Measurements from ENCODE around the gene GM2A. TPM values are rescaled to one million over a fixed set of nuclear protein-coding genes. Genes with fewer than 3 reads are reported as not detected.

Gene GM2A
- total and polyA plus RNA-seq, 2 of the 8 experiments (the other 6 are each of a cell fraction or from before 2014, with no cell fraction given): 18.5 to 32.2 TPM

GRCh38 chr5:151219138-151219537, 33.8 kb upstream of the GM2A start (continued):
- TF ChIP-seq, protein P1, sequence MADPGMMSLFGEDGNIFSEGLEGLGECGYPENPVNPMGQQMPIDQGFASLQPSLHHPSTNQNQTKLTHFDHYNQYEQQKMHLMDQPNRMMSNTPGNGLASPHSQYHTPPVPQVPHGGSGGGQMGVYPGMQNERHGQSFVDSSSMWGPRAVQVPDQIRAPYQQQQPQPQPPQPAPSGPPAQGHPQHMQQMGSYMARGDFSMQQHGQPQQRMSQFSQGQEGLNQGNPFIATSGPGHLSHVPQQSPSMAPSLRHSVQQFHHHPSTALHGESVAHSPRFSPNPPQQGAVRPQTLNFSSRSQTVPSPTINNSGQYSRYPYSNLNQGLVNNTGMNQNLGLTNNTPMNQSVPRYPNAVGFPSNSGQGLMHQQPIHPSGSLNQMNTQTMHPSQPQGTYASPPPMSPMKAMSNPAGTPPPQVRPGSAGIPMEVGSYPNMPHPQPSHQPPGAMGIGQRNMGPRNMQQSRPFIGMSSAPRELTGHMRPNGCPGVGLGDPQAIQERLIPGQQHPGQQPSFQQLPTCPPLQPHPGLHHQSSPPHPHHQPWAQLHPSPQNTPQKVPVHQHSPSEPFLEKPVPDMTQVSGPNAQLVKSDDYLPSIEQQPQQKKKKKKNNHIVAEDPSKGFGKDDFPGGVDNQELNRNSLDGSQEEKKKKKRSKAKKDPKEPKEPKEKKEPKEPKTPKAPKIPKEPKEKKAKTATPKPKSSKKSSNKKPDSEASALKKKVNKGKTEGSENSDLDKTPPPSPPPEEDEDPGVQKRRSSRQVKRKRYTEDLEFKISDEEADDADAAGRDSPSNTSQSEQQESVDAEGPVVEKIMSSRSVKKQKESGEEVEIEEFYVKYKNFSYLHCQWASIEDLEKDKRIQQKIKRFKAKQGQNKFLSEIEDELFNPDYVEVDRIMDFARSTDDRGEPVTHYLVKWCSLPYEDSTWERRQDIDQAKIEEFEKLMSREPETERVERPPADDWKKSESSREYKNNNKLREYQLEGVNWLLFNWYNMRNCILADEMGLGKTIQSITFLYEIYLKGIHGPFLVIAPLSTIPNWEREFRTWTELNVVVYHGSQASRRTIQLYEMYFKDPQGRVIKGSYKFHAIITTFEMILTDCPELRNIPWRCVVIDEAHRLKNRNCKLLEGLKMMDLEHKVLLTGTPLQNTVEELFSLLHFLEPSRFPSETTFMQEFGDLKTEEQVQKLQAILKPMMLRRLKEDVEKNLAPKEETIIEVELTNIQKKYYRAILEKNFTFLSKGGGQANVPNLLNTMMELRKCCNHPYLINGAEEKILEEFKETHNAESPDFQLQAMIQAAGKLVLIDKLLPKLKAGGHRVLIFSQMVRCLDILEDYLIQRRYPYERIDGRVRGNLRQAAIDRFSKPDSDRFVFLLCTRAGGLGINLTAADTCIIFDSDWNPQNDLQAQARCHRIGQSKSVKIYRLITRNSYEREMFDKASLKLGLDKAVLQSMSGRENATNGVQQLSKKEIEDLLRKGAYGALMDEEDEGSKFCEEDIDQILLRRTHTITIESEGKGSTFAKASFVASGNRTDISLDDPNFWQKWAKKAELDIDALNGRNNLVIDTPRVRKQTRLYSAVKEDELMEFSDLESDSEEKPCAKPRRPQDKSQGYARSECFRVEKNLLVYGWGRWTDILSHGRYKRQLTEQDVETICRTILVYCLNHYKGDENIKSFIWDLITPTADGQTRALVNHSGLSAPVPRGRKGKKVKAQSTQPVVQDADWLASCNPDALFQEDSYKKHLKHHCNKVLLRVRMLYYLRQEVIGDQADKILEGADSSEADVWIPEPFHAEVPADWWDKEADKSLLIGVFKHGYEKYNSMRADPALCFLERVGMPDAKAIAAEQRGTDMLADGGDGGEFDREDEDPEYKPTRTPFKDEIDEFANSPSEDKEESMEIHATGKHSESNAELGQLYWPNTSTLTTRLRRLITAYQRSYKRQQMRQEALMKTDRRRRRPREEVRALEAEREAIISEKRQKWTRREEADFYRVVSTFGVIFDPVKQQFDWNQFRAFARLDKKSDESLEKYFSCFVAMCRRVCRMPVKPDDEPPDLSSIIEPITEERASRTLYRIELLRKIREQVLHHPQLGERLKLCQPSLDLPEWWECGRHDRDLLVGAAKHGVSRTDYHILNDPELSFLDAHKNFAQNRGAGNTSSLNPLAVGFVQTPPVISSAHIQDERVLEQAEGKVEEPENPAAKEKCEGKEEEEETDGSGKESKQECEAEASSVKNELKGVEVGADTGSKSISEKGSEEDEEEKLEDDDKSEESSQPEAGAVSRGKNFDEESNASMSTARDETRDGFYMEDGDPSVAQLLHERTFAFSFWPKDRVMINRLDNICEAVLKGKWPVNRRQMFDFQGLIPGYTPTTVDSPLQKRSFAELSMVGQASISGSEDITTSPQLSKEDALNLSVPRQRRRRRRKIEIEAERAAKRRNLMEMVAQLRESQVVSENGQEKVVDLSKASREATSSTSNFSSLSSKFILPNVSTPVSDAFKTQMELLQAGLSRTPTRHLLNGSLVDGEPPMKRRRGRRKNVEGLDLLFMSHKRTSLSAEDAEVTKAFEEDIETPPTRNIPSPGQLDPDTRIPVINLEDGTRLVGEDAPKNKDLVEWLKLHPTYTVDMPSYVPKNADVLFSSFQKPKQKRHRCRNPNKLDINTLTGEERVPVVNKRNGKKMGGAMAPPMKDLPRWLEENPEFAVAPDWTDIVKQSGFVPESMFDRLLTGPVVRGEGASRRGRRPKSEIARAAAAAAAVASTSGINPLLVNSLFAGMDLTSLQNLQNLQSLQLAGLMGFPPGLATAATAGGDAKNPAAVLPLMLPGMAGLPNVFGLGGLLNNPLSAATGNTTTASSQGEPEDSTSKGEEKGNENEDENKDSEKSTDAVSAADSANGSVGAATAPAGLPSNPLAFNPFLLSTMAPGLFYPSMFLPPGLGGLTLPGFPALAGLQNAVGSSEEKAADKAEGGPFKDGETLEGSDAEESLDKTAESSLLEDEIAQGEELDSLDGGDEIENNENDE (IDR thresholded peaks at IDR 0.05; ENCODE audit: insufficient replicate concordance, low read length): no peak
- TF ChIP-seq PHF8 (conservative IDR thresholded peaks at IDR 0.05; ENCODE audit: low read depth, low read length) (no peak), CREB1 (IDR thresholded peaks at IDR 0.05) (no peak), RNF2 (IDR thresholded peaks at IDR 0.05; ENCODE audit: borderline replicate concordance, low read depth, low read length, missing control alignments, poor library complexity, severe bottlenecking) (no peak), HDAC2 (IDR thresholded peaks at IDR 0.05; ENCODE audit: borderline replicate concordance in 1 of 2, low read depth in 2 of 2, low read length in 2 of 2) (no peak), TCF12 (IDR thresholded peaks at IDR 0.05; ENCODE audit: low read depth, low read length) (no peak), CHD2 (IDR thresholded peaks at IDR 0.05; ENCODE audit: low read length) (no peak)
